HG03066 (cell line): ENCODE results near the gene POU2F1.
"Not testable (repeated sequence)": the region's sequence is repeated elsewhere in the genome, so short reads cannot be mapped to it uniquely, and the experiment has no call there.

Experiments used
- ATAC-seq: cut with Tn5 transposase; IDR thresholded peaks from one replicate; pipeline ENCODE4 v1.9.1; 2021; ENCODE audit warnings: low read depth; ENCODE audit not compliant: unreplicated experiment

Gene POU2F1

GRCh38 chr1:167229719-167230385, 9.2 kb downstream of the POU2F1 start:
- no peak for ATAC-seq

- no peak for ATAC-seq
Observed at GRCh38 chr1:167230437-167230836, 9.8 kb downstream of the POU2F1 start.

- ATAC-seq: no peak
Observed at GRCh38 chr1:167231873-167232450, 11.3 kb downstream of the POU2F1 start.

- no peak for ATAC-seq
Observed at GRCh38 chr1:167232801-167233200, 12.1 kb downstream of the POU2F1 start.

- ATAC-seq: no peak
Observed at GRCh38 chr1:167233373-167233772, 12.7 kb downstream of the POU2F1 start.

DNA sequence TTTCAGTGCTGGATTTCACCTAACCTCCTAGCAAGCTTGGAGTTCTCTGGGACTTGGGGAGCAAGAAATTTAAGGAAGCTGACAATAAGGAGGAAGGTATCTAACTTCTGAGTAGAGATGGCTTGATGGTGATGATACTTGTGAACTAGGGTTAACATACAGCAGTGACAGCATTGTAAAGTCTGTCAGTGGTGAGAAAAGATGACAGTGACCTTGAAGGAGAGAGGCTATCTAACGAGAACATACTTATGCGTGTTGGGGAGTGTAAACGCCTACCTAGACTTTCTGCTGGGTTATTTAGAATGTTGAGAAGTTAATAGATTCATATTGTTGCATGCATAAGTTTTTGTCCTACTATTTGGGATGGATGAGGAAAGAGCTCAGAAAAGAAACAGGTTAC, 16.3 kb downstream of the POU2F1 start:
- ATAC-seq: no peak

- ATAC-seq: no peak
Observed at GRCh38 chr1:167238713-167239112, 18.0 kb downstream of the POU2F1 start.

DNA sequence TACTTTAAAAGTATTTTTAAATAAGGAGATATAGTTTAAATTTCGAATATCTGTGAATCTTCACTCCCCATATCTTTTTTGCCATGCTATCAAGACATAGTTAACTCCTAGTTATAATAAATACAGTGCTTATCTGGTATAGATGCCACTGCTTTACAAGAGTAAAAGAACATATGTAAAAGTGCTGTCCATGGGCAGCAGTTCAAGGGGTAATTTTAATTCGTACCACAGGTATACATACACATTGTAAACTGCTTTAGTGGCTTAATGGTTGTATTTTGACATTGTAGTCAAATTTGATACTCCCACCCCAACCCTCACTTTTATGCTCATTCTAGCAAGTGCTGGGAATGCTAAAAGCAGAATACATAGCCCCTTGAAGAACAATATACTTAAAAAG, 18.6 kb downstream of the POU2F1 start:
- ATAC-seq: no peak

- no peak for ATAC-seq
Observed at GRCh38 chr1:167244244-167244643, 23.6 kb downstream of the POU2F1 start.

DNA sequence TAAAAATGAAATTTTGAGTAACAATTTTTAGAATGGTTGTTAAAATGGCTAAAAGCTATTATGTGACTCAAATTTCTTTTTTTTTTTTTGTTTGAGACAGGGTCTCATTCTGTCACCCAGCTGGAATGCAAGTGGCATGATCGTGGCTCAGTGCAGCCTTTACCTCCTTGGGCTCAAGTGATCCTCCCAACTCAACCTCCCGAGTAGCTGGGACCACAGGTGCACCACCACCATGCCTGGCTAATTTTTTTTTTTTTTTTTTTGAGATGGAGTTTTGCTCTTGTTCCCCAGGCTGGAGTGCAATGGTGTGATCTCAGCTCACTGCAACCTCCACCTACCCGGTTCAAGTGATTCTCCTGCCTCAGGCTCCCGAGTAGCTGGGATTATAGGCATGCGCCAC, 24.5 kb downstream of the POU2F1 start:
- not testable (repeated sequence) for ATAC-seq

DNA sequence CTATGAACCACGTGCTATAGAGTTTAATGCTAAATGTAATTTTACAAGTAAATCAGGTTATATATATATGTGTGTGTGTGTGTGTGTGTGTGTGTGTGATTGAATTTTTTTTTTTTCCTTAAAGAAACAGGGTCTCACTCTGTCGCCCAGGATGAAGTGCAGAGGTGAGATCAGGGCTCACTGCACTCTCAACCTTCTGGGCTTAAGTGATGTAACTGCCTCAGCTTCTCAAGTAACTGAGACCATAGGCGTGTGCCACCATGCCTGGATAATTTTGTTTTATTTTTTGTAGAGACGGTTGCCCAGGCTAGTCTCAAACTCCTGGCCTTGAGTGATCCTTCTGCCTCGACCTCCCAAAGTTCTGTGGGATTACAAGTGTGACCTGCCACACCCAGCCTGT, 26.3 kb downstream of the POU2F1 start:
- no peak for ATAC-seq

GRCh38 chr1:167247754-167248153, 27.1 kb downstream of the POU2F1 start:
- ATAC-seq: no peak

DNA sequence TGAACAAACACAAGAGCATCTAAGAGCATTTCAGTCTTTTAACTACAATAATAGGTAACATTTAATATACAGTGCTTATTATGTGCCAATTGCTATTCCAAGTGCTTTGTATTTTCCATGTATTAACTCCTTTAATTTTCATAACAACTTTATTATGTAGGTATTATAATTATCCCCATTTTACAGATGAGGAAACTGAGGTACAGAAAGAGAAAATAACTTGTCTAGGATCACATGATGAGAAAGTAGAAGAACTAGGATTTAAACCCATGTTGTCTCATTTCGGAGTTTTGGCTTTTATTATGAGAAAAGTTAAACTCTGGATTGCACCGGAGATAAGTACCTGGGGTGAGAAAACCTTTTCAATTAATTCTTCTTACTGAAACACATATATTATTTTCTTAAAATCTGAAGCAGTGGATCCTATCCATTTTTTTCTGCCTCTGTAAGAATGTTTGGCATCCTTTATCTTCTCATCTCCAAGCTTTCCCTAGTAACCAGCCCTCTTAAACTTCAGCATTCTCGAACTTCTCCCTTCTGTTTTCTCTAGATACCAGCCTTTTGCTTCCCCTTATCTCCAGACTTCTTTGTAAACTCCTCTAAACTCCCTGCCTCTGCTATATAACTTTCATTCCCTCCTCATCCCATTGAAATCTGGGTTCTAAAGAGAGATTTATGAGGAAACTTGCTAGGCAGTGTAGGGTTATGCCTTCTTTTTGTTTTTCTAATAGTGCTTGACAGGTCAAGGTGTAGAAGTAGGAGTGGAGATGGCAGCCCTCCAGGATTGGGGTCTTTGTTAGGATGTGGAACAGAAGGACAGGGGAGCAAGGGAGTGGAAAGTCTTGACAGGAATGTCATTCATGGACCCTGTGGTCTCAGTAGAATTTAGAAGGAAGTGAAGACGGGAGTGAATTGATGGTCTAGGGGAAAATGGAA, 28.3 kb downstream of the POU2F1 start:
- ATAC-seq: no peak

DNA sequence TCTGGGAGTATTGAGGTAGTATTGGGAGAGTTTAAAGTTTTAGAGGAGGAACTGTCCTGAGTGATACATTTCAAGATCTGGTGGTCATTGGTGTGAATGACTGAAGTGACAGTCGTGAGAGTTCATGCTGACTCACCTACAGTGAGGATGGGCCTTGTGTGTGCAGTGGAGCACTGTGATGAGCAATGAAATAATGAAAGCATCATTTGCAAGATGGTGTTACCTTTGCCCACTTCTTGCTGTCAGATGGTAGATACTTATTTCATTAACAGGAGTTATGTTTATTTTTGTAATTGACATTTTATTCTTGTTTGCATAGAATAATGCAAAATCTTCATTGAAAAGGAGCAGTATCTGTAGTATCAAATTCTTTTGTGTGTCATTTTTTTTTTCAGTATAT, 29.0 kb downstream of the POU2F1 start:
- ATAC-seq: no peak

DNA sequence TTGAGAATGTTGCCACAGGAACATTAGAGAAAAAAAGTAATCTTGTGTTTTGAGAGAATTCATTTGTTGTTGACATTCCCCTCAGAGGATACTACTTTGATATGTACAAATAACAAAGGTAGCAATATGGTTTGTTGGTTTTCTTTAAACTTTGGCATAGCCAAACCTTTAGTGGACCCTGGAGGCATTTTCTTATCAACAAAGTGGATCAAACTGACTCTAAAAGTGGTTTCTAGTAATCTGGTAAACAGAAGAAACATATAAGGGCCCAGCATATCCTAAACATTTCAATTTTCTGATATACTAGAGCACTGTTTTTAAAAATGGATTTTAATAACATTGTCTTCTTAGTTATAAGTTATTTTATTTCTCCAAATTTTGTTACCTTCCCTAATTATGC, 29.8 kb downstream of the POU2F1 start:
- no peak for ATAC-seq

DNA sequence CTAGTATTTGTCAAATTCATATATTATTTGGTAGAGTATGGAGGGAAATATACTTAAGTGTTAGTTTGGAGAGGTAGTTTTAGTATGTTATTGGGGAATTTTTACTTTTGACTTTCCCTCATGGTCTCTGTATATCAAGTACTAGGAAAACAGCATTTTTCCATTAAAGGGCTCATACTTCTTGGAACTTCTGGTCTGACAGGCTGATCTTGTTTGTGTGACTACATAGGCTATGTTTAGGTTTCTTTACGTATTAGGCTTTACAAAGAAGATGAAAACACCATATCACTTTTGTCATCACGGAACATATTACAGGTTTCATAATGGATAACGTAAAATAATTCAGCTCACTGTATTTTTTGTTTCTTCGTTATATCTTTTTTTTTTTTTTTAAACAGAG, 30.8 kb downstream of the POU2F1 start:
- no peak for ATAC-seq

DNA sequence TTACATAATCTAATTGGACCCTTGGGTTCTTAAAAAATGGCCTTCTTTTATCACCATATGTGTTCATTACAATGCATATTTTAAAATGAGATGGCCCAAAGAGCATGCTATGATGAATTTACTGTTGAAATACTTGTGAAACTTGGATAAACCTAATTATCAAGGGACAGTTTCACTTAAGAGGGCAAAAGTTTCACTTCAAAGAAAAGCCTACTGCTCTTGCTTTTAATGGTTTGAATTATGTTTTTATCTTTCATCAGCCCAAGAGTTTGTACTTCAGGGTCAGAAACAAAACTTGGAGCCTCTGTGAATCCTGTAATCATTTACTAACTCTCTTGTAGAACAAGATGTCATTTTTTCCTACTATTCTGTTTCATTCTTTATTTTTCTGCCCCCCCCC, 32.3 kb downstream of the POU2F1 start:
- no peak for ATAC-seq

GRCh38 chr1:167258858-167259257, 38.2 kb downstream of the POU2F1 start:
- ATAC-seq: no peak

DNA sequence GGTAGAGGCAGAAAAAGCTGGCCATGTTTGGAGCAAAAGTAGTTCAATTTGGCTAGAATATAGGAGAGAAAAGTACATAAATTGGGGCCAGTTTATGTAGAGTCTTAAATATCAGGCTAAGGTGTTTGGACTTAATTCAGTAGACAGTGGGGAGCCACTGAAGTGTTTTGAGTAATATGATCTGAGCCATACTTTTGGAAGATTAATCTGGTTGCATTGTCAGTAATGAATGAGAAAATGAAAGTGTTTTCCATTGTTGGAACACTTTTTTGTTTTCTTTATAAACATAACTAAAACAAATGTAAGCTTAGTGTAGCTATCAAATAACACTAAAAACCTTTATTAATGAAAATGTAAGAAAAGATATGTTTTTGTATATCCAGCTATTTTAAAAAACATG, 42.1 kb downstream of the POU2F1 start:
- ATAC-seq: no peak

DNA sequence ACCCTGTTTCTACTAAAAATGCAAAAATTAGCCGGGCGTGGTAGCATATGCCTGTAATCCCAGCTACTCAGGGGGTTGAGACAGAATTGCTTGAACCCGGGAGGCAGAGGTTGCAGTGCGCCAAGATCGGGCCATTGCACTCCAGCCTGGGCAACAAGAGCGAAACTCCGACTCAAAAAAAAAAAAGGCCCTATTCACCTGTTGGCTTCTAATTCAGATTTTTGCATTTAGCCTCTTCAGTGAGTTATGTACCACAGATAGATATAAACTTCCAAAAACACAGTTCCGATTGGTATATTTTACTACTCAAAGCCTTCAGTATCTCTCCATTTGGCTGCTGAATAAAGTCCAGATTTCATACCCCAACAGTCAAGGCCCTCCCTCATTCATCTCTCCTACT, 42.7 kb downstream of the POU2F1 start:
- ATAC-seq: no peak

DNA sequence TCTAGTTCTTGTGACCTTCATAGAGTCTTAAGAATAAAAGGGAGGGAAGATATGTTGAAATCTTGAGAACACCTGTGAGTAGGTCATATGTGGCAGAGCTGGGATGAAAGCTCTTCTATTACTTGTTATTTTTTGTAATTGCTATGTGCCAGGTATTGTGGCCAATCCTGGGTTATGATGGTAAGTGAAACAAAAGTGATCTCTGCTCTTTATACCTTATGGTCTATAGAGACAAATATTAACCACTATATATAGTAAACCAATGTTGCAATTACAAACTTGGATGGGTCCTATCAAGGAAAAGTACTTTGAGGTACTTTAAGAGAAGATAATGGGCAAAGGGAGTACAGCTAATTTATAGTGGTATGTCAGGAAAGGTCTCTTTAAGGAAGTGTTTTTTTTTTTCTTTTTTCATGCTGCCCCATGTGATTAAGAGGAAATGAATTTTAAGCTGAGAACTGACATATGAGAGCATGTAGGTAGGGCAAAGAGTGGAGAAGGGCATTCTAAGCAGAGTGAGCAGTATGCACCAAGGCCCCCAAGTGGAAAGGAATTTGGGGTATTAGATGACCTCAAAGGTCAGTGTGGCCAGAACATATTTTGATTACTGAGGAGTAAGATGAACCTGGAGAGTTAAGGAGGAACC, 43.3 kb downstream of the POU2F1 start:
- ATAC-seq: no peak
